ENCODE results near the gene AUTS2.

GRCh38 chr7:70500261-70500660, 902.0 kb downstream of the AUTS2 start:
- TF ChIP-seq, protein P1, sequence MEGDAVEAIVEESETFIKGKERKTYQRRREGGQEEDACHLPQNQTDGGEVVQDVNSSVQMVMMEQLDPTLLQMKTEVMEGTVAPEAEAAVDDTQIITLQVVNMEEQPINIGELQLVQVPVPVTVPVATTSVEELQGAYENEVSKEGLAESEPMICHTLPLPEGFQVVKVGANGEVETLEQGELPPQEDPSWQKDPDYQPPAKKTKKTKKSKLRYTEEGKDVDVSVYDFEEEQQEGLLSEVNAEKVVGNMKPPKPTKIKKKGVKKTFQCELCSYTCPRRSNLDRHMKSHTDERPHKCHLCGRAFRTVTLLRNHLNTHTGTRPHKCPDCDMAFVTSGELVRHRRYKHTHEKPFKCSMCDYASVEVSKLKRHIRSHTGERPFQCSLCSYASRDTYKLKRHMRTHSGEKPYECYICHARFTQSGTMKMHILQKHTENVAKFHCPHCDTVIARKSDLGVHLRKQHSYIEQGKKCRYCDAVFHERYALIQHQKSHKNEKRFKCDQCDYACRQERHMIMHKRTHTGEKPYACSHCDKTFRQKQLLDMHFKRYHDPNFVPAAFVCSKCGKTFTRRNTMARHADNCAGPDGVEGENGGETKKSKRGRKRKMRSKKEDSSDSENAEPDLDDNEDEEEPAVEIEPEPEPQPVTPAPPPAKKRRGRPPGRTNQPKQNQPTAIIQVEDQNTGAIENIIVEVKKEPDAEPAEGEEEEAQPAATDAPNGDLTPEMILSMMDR (IDR thresholded peaks at IDR 0.05; ENCODE audit: poor library complexity, severe bottlenecking): no peak
- TF ChIP-seq REST (IDR thresholded peaks at IDR 0.05; ENCODE audit: borderline replicate concordance): no peak
- TF ChIP-seq SMC3 (conservative IDR thresholded peaks at IDR 0.05; ENCODE audit: poor library complexity): no peak
- TF ChIP-seq EP300 (conservative IDR thresholded peaks at IDR 0.05; ENCODE audit: poor library complexity, severe bottlenecking): no peak
- no peak for TF ChIP-seq EZH2 (IDR thresholded peaks at IDR 0.05; ENCODE audit: borderline replicate concordance, insufficient read depth, low read length, poor library complexity, severe bottlenecking)
- TF ChIP-seq TAF1 (IDR thresholded peaks at IDR 0.05; ENCODE audit: low read depth): no peak
- no peak for TF ChIP-seq POLR2AphosphoS5 (IDR thresholded peaks at IDR 0.05)
